Measurements from ENCODE around the gene PCSK5. TPM values are rescaled to one million over a fixed set of nuclear protein-coding genes. Genes with fewer than 3 reads are reported as not detected.
"Not testable (repeated sequence)": the region's sequence is repeated elsewhere in the genome, so short reads cannot be mapped to it uniquely, and the experiment has no call there.

The PCSK5 gene
- total and polyA plus RNA-seq, 2 donors (not counting 3 experiments of a cell fraction or from before 2014, with no cell fraction given): 2.6 to 4.8 TPM

DNA sequence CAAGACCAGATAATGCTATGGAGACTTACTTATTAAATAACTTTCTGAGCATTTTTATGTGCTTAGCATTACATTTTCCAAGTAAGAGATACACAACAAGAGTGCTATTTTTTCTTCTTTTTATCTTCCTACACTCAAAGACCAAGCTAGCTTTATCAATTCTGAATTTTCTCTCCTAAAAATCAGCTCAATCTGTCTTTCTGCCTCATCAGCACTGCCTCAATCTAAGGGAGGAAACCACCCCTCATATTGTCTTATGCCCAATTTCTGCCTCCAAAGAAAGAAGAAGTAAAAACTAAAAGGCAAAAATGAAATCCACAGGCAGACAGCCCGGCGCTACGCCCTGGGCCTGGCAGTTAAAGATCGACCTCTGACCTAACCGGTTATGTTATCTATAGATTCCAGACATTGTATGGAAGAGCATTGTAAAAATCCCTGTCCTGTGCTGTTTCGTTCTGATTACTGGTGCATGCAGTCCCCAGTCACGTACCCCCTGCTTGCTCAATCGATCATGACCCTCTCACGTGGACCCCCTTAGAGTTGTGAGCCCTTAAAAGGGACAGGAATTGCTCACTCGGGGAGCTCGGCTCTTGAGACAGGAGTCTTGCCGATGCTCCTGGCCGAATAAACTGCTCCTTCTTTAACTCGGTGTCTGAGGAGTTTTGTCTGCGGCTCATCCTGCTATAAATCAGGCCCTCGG, 472.0 kb downstream of the PCSK5 start:
- H3K4me2 ChIP-seq (ENCODE audit: insufficient read depth, low read length); dilution Hi-C loops (cut with MboI; ENCODE audit: extremely low pct_ligation_motif_present, low sequenced_read_pairs); H4K20me1 ChIP-seq (replicated peaks; ENCODE audit: control insufficient read depth, extremely low read depth, insufficient read depth, low read length); H3K9me1 ChIP-seq (replicated peaks; ENCODE audit: control insufficient read depth, extremely low read depth, insufficient read depth, low read length); POLR2A ChIA-PET; DNase-seq (ENCODE audit: low read depth, low spot score); H3K9ac ChIP-seq (replicated peaks; ENCODE audit: extremely low read depth, insufficient read depth, low read length); H3K36me3 ChIP-seq (ENCODE audit: control insufficient read depth in 2 of 2, extremely low read depth in 1 of 2, insufficient read depth in 2 of 2, low read length in 2 of 2); H3K79me2 ChIP-seq (ENCODE audit: control insufficient read depth, insufficient read depth, low read length); FAIRE-seq; BruUV-seq (replicated peaks); intact Hi-C loops (cut with micrococcal nuclease); H2AFZ ChIP-seq (ENCODE audit: low read depth, low read length); H3K4me1 ChIP-seq (ENCODE audit: control insufficient read depth, extremely low read depth, insufficient read depth, low read length); H3K4me3 ChIP-seq (replicated peaks in 1 of 3; ENCODE audit: insufficient read depth in 1 of 3, low read depth in 1 of 3, low read length in 3 of 3); H3K27me3 ChIP-seq (ENCODE audit: control insufficient read depth in 2 of 2, insufficient read depth in 2 of 2, low read length in 2 of 2); H3K9me3 ChIP-seq (replicated peaks; ENCODE audit: control insufficient read depth, insufficient read depth, low read length); CTCF ChIA-PET; H3K27ac ChIP-seq (ENCODE audit: insufficient read depth, low read depth, low read length): not testable (repeated sequence)

DNA sequence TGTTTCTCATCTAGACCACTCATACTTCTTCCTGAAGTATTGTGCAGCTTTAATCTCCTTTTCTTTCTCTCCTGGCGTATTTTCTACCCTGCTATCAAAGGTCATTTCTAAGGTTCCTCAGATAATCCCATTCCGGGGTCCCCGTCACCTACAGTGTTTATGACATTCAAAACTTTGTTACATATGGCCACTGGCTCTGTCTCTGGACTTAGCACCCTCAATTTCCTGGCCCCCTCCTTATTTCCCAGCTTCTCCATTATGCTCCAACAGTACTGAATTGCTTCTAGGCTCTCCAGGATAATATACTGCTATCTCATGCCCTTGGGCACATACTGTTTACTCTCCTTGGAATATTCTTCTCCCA, 472.5 kb downstream of the PCSK5 start:
- TF ChIP-seq MYC (IDR thresholded peaks at IDR 0.05; ENCODE audit: low read depth, low read length) (no peak), POLR2AphosphoS5 (IDR thresholded peaks at IDR 0.05; ENCODE audit: insufficient read depth, low read depth, low read length) (no peak), POLR2A (IDR thresholded peaks at IDR 0.05; ENCODE audit: low read depth, low read length) (no peak), GATA2 (IDR thresholded peaks at IDR 0.05; ENCODE audit: insufficient read depth, insufficient read length, low read depth, low read length) (no peak), JUN (IDR thresholded peaks at IDR 0.05; ENCODE audit: borderline replicate concordance, insufficient read depth, insufficient read length, low read depth) (no peak), FOS (IDR thresholded peaks at IDR 0.05; ENCODE audit: borderline replicate concordance, insufficient read depth, low read length) (no peak)
- TF ChIP-seq, protein P1, sequence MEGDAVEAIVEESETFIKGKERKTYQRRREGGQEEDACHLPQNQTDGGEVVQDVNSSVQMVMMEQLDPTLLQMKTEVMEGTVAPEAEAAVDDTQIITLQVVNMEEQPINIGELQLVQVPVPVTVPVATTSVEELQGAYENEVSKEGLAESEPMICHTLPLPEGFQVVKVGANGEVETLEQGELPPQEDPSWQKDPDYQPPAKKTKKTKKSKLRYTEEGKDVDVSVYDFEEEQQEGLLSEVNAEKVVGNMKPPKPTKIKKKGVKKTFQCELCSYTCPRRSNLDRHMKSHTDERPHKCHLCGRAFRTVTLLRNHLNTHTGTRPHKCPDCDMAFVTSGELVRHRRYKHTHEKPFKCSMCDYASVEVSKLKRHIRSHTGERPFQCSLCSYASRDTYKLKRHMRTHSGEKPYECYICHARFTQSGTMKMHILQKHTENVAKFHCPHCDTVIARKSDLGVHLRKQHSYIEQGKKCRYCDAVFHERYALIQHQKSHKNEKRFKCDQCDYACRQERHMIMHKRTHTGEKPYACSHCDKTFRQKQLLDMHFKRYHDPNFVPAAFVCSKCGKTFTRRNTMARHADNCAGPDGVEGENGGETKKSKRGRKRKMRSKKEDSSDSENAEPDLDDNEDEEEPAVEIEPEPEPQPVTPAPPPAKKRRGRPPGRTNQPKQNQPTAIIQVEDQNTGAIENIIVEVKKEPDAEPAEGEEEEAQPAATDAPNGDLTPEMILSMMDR (IDR thresholded peaks at IDR 0.05; ENCODE audit: extremely low read depth in 1 of 2, insufficient read depth in 1 of 2, low read depth in 1 of 2, low read length in 2 of 2): no peak
- no peaks in the 10 kb centered on the region for H4K20me1 ChIP-seq (replicated peaks; ENCODE audit: control insufficient read depth, extremely low read depth, insufficient read depth, low read length)
- FAIRE-seq (no peak), DNase-seq (ENCODE audit: low read depth, low spot score) (no peak)
- H3K79me2 ChIP-seq (ENCODE audit: control insufficient read depth, insufficient read depth, low read length): no peaks in the 10 kb centered on the region
- dilution Hi-C loops (cut with MboI; ENCODE audit: extremely low pct_ligation_motif_present, low sequenced_read_pairs) (no loop called here), intact Hi-C loops (cut with micrococcal nuclease) (no loop called here)
- BruUV-seq (replicated peaks): no TSS peak
- no peak overlapping the region for H2AFZ ChIP-seq (ENCODE audit: low read depth, low read length)
- no peaks in the 10 kb centered on the region for H3K9me3 ChIP-seq (replicated peaks; ENCODE audit: control insufficient read depth, insufficient read depth, low read length)
- no peaks in the 10 kb centered on the region for H3K4me1 ChIP-seq (ENCODE audit: control insufficient read depth, extremely low read depth, insufficient read depth, low read length)
- no peaks in the 10 kb centered on the region for H3K27me3 ChIP-seq (ENCODE audit: control insufficient read depth in 2 of 2, insufficient read depth in 2 of 2, low read length in 2 of 2)
- H3K4me2 ChIP-seq (ENCODE audit: insufficient read depth, low read length): no peak overlapping the region
- H3K9me1 ChIP-seq (replicated peaks; ENCODE audit: control insufficient read depth, extremely low read depth, insufficient read depth, low read length): no peaks in the 10 kb centered on the region
- ChIA-PET CTCF (no interaction called here), POLR2A (no interaction called here)
- no peak overlapping the region for H3K27ac ChIP-seq (ENCODE audit: insufficient read depth, low read depth, low read length)
- H3K9ac ChIP-seq (replicated peaks; ENCODE audit: extremely low read depth, insufficient read depth, low read length): no peak overlapping the region
- H3K4me3 ChIP-seq (replicated peaks in 1 of 3; ENCODE audit: insufficient read depth in 1 of 3, low read depth in 1 of 3, low read length in 3 of 3): no peak overlapping the region
- no peaks in the 10 kb centered on the region for H3K36me3 ChIP-seq (ENCODE audit: control insufficient read depth in 2 of 2, extremely low read depth in 1 of 2, insufficient read depth in 2 of 2, low read length in 2 of 2)
